ENCODE data around the gene LRRC61. TPM values are rescaled to one million over a fixed set of nuclear protein-coding genes. Genes with fewer than 3 reads are reported as not detected.

The LRRC61 gene
- total and polyA plus RNA-seq, 2 of the 13 experiments (the other 11 are each of a cell fraction or from before 2014, with no cell fraction given) = 33.0 to 34.8 TPM

GRCh38 chr7:150368884-150369747 is 46.0 kb downstream of the LRRC61 start (continued):
- TF ChIP-seq, protein P1, sequence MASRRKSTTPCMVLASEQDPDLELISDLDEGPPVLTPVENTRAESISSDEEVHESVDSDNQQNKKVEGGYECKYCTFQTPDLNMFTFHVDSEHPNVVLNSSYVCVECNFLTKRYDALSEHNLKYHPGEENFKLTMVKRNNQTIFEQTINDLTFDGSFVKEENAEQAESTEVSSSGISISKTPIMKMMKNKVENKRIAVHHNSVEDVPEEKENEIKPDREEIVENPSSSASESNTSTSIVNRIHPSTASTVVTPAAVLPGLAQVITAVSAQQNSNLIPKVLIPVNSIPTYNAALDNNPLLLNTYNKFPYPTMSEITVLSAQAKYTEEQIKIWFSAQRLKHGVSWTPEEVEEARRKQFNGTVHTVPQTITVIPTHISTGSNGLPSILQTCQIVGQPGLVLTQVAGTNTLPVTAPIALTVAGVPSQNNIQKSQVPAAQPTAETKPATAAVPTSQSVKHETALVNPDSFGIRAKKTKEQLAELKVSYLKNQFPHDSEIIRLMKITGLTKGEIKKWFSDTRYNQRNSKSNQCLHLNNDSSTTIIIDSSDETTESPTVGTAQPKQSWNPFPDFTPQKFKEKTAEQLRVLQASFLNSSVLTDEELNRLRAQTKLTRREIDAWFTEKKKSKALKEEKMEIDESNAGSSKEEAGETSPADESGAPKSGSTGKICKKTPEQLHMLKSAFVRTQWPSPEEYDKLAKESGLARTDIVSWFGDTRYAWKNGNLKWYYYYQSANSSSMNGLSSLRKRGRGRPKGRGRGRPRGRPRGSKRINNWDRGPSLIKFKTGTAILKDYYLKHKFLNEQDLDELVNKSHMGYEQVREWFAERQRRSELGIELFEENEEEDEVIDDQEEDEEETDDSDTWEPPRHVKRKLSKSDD (CRISPR knock-in tag; IDR thresholded peaks at IDR 0.05; ENCODE audit: low read depth) = no peak
- TF ChIP-seq ZNF652 (CRISPR knock-in tag; IDR thresholded peaks at IDR 0.05; ENCODE audit: borderline replicate concordance, low read depth) (no peak), WIZ (CRISPR knock-in tag; IDR thresholded peaks at IDR 0.05) (peak; percentile 44; the same call in 1 of the 2 replicates), PHB2 (IDR thresholded peaks at IDR 0.05; ENCODE audit: partially characterized antibody) (no peak), TCF7L2 (IDR thresholded peaks at IDR 0.05; ENCODE audit: low read depth, low read length) (no peak), SRF (IDR thresholded peaks at IDR 0.05; ENCODE audit: low read depth, low read length) (no peak), JARID2 (CRISPR knock-in tag; IDR thresholded peaks at IDR 0.05; ENCODE audit: insufficient replicate concordance) (peak; percentile 69), FOXA3 (CRISPR knock-in tag; IDR thresholded peaks at IDR 0.05) (no peak), HNRNPL (IDR thresholded peaks at IDR 0.05; ENCODE audit: low read depth, low read length) (no peak), RBM22 (optimal IDR thresholded peaks at IDR 0.05; ENCODE audit: low read length) (no peak), ZFP37 (CRISPR knock-in tag; IDR thresholded peaks at IDR 0.05; ENCODE audit: borderline replicate concordance) (no peak), ZNF263 (CRISPR knock-in tag; IDR thresholded peaks at IDR 0.05) (no peak), GATA4 (IDR thresholded peaks at IDR 0.05; ENCODE audit: borderline replicate concordance, low read depth) (no peak), ZBTB34 (CRISPR knock-in tag; IDR thresholded peaks at IDR 0.05) (no peak), ZNF256 (CRISPR knock-in tag; conservative IDR thresholded peaks at IDR 0.05) (no peak)
- TF ChIP-seq, protein P2, sequence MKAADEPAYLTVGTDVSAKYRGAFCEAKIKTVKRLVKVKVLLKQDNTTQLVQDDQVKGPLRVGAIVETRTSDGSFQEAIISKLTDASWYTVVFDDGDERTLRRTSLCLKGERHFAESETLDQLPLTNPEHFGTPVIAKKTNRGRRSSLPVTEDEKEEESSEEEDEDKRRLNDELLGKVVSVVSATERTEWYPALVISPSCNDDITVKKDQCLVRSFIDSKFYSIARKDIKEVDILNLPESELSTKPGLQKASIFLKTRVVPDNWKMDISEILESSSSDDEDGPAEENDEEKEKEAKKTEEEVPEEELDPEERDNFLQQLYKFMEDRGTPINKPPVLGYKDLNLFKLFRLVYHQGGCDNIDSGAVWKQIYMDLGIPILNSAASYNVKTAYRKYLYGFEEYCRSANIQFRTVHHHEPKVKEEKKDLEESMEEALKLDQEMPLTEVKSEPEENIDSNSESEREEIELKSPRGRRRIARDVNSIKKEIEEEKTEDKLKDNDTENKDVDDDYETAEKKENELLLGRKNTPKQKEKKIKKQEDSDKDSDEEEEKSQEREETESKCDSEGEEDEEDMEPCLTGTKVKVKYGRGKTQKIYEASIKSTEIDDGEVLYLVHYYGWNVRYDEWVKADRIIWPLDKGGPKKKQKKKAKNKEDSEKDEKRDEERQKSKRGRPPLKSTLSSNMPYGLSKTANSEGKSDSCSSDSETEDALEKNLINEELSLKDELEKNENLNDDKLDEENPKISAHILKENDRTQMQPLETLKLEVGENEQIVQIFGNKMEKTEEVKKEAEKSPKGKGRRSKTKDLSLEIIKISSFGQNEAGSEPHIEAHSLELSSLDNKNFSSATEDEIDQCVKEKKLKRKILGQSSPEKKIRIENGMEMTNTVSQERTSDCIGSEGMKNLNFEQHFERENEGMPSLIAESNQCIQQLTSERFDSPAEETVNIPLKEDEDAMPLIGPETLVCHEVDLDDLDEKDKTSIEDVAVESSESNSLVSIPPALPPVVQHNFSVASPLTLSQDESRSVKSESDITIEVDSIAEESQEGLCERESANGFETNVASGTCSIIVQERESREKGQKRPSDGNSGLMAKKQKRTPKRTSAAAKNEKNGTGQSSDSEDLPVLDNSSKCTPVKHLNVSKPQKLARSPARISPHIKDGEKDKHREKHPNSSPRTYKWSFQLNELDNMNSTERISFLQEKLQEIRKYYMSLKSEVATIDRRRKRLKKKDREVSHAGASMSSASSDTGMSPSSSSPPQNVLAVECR (CRISPR knock-in tag; IDR thresholded peaks at IDR 0.05; ENCODE audit: borderline replicate concordance) = peak; percentile 46; the same call in 1 of the 2 replicates
- TF ChIP-seq, protein P3, sequence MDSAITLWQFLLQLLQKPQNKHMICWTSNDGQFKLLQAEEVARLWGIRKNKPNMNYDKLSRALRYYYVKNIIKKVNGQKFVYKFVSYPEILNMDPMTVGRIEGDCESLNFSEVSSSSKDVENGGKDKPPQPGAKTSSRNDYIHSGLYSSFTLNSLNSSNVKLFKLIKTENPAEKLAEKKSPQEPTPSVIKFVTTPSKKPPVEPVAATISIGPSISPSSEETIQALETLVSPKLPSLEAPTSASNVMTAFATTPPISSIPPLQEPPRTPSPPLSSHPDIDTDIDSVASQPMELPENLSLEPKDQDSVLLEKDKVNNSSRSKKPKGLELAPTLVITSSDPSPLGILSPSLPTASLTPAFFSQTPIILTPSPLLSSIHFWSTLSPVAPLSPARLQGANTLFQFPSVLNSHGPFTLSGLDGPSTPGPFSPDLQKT (CRISPR knock-in tag; IDR thresholded peaks at IDR 0.05; ENCODE audit: borderline replicate concordance) = no peak
- TF ChIP-seq, protein P4, sequence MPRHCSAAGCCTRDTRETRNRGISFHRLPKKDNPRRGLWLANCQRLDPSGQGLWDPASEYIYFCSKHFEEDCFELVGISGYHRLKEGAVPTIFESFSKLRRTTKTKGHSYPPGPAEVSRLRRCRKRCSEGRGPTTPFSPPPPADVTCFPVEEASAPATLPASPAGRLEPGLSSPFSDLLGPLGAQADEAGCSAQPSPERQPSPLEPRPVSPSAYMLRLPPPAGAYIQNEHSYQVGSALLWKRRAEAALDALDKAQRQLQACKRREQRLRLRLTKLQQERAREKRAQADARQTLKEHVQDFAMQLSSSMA (CRISPR knock-in tag; IDR thresholded peaks at IDR 0.05) = no peak; the same call in 1 of the 2 replicates

All from HepG2 (cell line).